Neuronal stem cell (in vitro differentiated cells): ENCODE measurements around the gene UBL3. TPM values are rescaled to one million over a fixed set of nuclear protein-coding genes. Genes with fewer than 3 reads are reported as not detected.

ENCODE experiments used
- DNase-seq: peaks from one replicate; pipeline ENCODE4 v3.0.0-alpha.2; 2013; ENCODE audit warnings: low spot score
- H2AFZ ChIP-seq: one replicate; pipeline ENCODE4 v1.6.1; 2013; ENCODE audit warnings: mild to moderate bottlenecking, low read length, inconsistent platforms
- H2AK5ac ChIP-seq: 2 replicates; pipeline ENCODE4 v1.6.1; 2013; ENCODE audit warnings: low read depth, mild to moderate bottlenecking, inconsistent platforms, low read length, moderate library complexity, mixed read lengths
- H2BK120ac ChIP-seq: 2 replicates; pipeline ENCODE4 v1.6.1; 2013; ENCODE audit warnings: low read depth, mild to moderate bottlenecking, inconsistent platforms, low read length, moderate library complexity, mixed read lengths
- H2BK12ac ChIP-seq: one replicate; pipeline ENCODE4 v1.6.1; 2013; ENCODE audit warnings: low read length, inconsistent platforms
- H2BK15ac ChIP-seq: 2 replicates; pipeline ENCODE4 v1.6.1; 2013; ENCODE audit warnings: mild to moderate bottlenecking, low read length, inconsistent platforms, mixed read lengths
- H2BK5ac ChIP-seq: one replicate; pipeline ENCODE4 v1.6.1; 2013; ENCODE audit warnings: inconsistent platforms, mild to moderate bottlenecking, low read length, moderate library complexity
- H3K14ac ChIP-seq: one replicate; pipeline ENCODE4 v1.6.1; 2013; ENCODE audit warnings: low read length, inconsistent platforms
- H3K18ac ChIP-seq: 2 replicates; pipeline ENCODE4 v1.6.1; 2013; ENCODE audit warnings: low read length, inconsistent platforms
- H3K23ac ChIP-seq: 2 replicates; pipeline ENCODE4 v1.6.1; 2013; ENCODE audit warnings: low read depth, mild to moderate bottlenecking, mixed read lengths, low read length, inconsistent platforms; ENCODE audit not compliant: poor library complexity
- H3K27ac ChIP-seq: replicated peaks from 3 replicates; pipeline ENCODE4 v1.5.1; 2013; ENCODE audit warnings: low read length, inconsistent platforms
- H3K27me3 ChIP-seq, 3 experiments: 2 replicates each; pipeline ENCODE4 v1.6.1; 2013; ENCODE audit warnings: low read length in 3 of 3, mild to moderate bottlenecking in 2 of 3, inconsistent platforms in 1 of 3, low read depth in 1 of 3, mixed read lengths in 1 of 3, moderate library complexity in 1 of 3; ENCODE audit not compliant: control insufficient read depth in 3 of 3, insufficient read depth in 3 of 3
- H3K36me3 ChIP-seq, 2 donors: replicated peaks in 1 of 2; 2 replicates each; pipeline ENCODE4 v1.6.1; 2013; ENCODE audit warnings: low read length in 2 of 2; ENCODE audit not compliant: control insufficient read depth in 2 of 2, insufficient read depth in 2 of 2
- H3K4ac ChIP-seq: 2 replicates; pipeline ENCODE4 v1.6.1; 2013; ENCODE audit warnings: inconsistent platforms, mild to moderate bottlenecking, low read length, moderate library complexity
- H3K4me1 ChIP-seq, 2 donors: 1 replicate in 1 of 2; 2 replicates in 1 of 2; pipeline ENCODE4 v1.6.1; 2013; ENCODE audit warnings: low read length in 2 of 2, low read depth in 1 of 2; ENCODE audit not compliant: control insufficient read depth in 2 of 2, insufficient read depth in 1 of 2
- H3K4me2 ChIP-seq: one replicate; pipeline ENCODE4 v1.6.1; 2013; ENCODE audit warnings: mild to moderate bottlenecking, low read length, inconsistent platforms; ENCODE audit not compliant: insufficient read depth, poor library complexity, severe bottlenecking
- H3K4me3 ChIP-seq, 2 donors: 2 replicates each; pipeline ENCODE4 v1.5.1; 2013; ENCODE audit warnings: low read length in 2 of 2, mild to moderate bottlenecking in 2 of 2, inconsistent platforms in 1 of 2, moderate library complexity in 1 of 2
- H3K79me1 ChIP-seq: one replicate; pipeline ENCODE4 v1.6.1; 2013; ENCODE audit warnings: low read depth, mild to moderate bottlenecking, inconsistent platforms, low read length, moderate library complexity
- H3K9ac ChIP-seq: one replicate; pipeline ENCODE4 v1.6.1; 2013; ENCODE audit warnings: mild to moderate bottlenecking, low read depth, low read length, inconsistent platforms; ENCODE audit not compliant: poor library complexity
- H3K9me3 ChIP-seq, 2 donors: replicated peaks in 1 of 2; 2 replicates each; pipeline versions ENCODE3 to v1.6.1; 2013; ENCODE audit warnings: low read length in 2 of 2, mild to moderate bottlenecking in 2 of 2, inconsistent platforms in 1 of 2, low read depth in 1 of 2, mixed read lengths in 1 of 2, moderate library complexity in 1 of 2; ENCODE audit not compliant: control insufficient read depth in 2 of 2, insufficient read depth in 1 of 2
- H4K8ac ChIP-seq: one replicate; pipeline ENCODE4 v1.6.1; 2013; ENCODE audit warnings: low read depth, mild to moderate bottlenecking, inconsistent platforms, low read length, moderate library complexity
- H4K91ac ChIP-seq: one replicate; pipeline ENCODE4 v1.6.1; 2013; ENCODE audit warnings: low read length, low read depth, mild to moderate bottlenecking, inconsistent platforms; ENCODE audit not compliant: poor library complexity
- WGBS, 2 donors: extraction: QIAGEN DNeasy Blood & Tissue Kit; methylation state at CpG; one replicate each; pipeline ENCODE4 v1.1.7; 2013; ENCODE audit warnings: missing lambda C conversion rate in 2 of 2, mixed read lengths in 1 of 2; ENCODE audit not compliant: insufficient read length in 2 of 2, insufficient replicate concordance in 1 of 2; ENCODE audit errors: extremely low coverage in 2 of 2; 5-methylcytosine and 5-hydroxymethylcytosine counted together
- small RNA-seq: library from polyadenylated mRNA; stranded (forward); fragments of <200 nt; extraction: miRNeasy Mini kit (QIAGEN cat#:217004); gene quantifications from one replicate; pipeline ENCODE3, GENCODE V24; 2013; ENCODE audit not compliant: insufficient read depth

The UBL3 gene

DNA sequence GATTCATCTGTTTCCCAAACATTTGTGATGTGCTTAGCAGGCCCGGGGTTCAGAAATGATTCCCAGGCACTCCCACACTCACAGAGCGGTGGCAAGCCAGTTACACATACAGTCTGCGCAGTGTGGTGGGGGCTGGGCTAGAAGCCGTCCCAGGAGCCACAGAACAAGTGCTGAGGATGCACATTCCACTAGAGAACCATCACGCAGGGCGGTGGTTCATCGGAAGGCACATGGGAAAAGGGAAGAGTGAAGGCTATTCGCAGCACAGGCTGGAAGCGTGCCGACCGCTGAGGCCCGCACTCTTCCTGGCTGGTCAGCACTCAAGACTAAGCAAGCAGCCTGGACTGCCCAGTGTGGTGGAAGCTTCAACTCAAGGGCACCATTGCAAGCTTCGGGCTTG lies 128.7 kb downstream of the UBL3 start:
- Histone ChIP-seq H3K9me3 (peaks cover 0 to 2% of the 10 kb centered on the region in 2 donors), H3K18ac (peak overlapping the region; percentile 11), H3K27ac (no peak overlapping the region), H3K4me1 (peaks cover 0 to 2% of the 10 kb centered on the region in 2 donors), H3K23ac (no peak overlapping the region), H2BK15ac (no peak overlapping the region), H2AFZ (peak overlapping the region; percentile 29), H3K14ac (no peak overlapping the region), H3K79me1 (no peaks in the 10 kb centered on the region), H3K27me3 (peaks cover 0 to 2% (median 0%) of the 10 kb centered on the region in 3 experiments), H2AK5ac (no peak overlapping the region), H4K8ac (no peak overlapping the region), H2BK120ac (no peak overlapping the region), H2BK12ac (no peak overlapping the region), H3K36me3 (no peaks in the 10 kb centered on the region), H4K91ac (no peak overlapping the region), H3K4ac (no peak overlapping the region), H2BK5ac (no peak overlapping the region), H3K4me3 (no peak overlapping the region), H3K4me2 (no peak overlapping the region), H3K9ac (peak overlapping the region; percentile 63)
- no CpG with 5 or more reads among the region's 13 CpGs for whole genome bisulfite sequencing, 2 donors
- DNase-seq: no peak

DNA sequence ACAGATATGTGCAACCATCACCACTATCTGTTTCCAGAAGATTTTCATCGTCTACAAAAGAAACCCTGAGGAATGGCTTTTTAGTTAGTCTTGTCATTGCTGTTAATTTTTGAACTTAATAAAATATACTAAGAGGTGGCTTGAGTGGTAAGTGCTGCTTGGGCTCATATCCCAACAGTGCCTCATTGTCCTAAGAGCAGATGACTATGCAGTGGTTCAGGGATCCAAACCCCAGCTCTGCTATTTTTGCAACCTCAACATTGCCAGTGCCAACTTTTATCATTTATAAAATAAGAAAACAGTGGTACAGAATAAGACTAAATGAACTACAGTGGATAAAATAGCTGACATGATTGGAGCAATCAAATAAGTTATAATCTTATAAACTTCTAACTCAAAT lies 131.7 kb downstream of the UBL3 start:
- H4K8ac ChIP-seq: no peak overlapping the region
- no peak overlapping the region for H2BK15ac ChIP-seq
- no peak for DNase-seq
- no peak overlapping the region for H3K4me3 ChIP-seq
- no peak overlapping the region for H3K18ac ChIP-seq
- H4K91ac ChIP-seq: no peak overlapping the region
- no peak overlapping the region for H3K27ac ChIP-seq
- no CpG with 5 or more reads among the region's 1 CpG for WGBS, 2 donors
- no peak overlapping the region for H2AK5ac ChIP-seq
- no peak overlapping the region for H2BK12ac ChIP-seq
- no peak overlapping the region for H2AFZ ChIP-seq
- no peaks in the 10 kb centered on the region for H3K79me1 ChIP-seq
- H3K36me3 ChIP-seq: no peaks in the 10 kb centered on the region
- no peak overlapping the region for H3K4ac ChIP-seq
- no peak overlapping the region for H2BK5ac ChIP-seq
- H3K9me3 ChIP-seq: peaks cover 4% of the 10 kb centered on the region in 2 donors
- no peak overlapping the region for H3K23ac ChIP-seq
- H2BK120ac ChIP-seq: no peak overlapping the region
- no peak overlapping the region for H3K9ac ChIP-seq
- H3K4me1 ChIP-seq: peaks cover 0 to 2% of the 10 kb centered on the region in 2 donors
- H3K14ac ChIP-seq: no peak overlapping the region
- peaks cover 0 to 2% (median 0%) of the 10 kb centered on the region in 3 experiments for H3K27me3 ChIP-seq
- no peak overlapping the region for H3K4me2 ChIP-seq

DNA sequence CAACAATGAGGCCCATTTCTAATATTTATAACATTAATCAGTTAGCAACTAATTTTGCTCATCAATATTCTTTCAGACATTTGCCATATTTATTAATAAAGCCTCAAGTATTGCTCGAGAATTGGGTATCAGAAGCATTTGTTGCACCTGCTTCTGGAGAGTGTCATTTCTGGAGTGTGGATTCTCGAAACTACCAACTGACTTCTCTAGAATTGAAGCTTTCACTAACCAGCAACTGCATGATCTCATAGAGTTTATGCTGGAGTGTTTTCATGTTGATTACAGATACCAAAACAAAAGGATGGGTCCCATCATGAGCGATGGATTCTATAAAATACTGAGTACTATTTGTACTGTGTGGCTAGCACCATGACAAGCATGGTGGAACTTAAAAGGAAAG lies 133.9 kb downstream of the UBL3 start:
- Histone ChIP-seq H4K8ac (no peak overlapping the region), H2BK12ac (no peak overlapping the region), H3K9ac (no peak overlapping the region), H3K4ac (no peak overlapping the region), H3K23ac (no peak overlapping the region), H3K4me2 (no peak overlapping the region), H3K9me3 (peaks cover 2 to 4% of the 10 kb centered on the region in 2 donors), H3K4me3 (no peak overlapping the region), H2BK15ac (no peak overlapping the region), H3K14ac (no peak overlapping the region), H3K18ac (no peak overlapping the region), H3K79me1 (no peaks in the 10 kb centered on the region), H3K4me1 (no peaks in the 10 kb centered on the region), H2BK5ac (no peak overlapping the region), H4K91ac (no peak overlapping the region), H2BK120ac (no peak overlapping the region), H3K27ac (no peak overlapping the region), H3K27me3 (peaks cover 0 to 2% (median 0%) of the 10 kb centered on the region in 3 experiments), H3K36me3 (no peaks in the 10 kb centered on the region), H2AFZ (no peak overlapping the region), H2AK5ac (no peak overlapping the region)
- no CpG with 5 or more reads among the region's 3 CpGs for WGBS, 2 donors
- no peak for DNase-seq

Small RNA genes within 50 kb of the gene (small RNA-seq; reads per million reads assigned to genes)
- gene RF00017 (not detected), gene TIMM8BP1 (not detected)
